GM23248 (cell line): ENCODE results near the gene FRMD3. TPM values are rescaled to one million over a fixed set of nuclear protein-coding genes. Genes with fewer than 3 reads are reported as not detected.

Experiments
- DNase-seq: peaks from one replicate; pipeline ENCODE4 v3.0.0-alpha.2; 2015
- H2AFZ ChIP-seq: fragments of 200-600 bp; sonication (generic); 2 replicates; pipeline ENCODE4 v1.6.1; 2016; ENCODE audit warnings: antibody characterized with exemption
- H3F3A ChIP-seq: fragments of 200-600 bp; sonication (generic); 2 replicates; pipeline ENCODE4 v1.6.1; 2016; ENCODE audit warnings: mild to moderate bottlenecking, antibody characterized with exemption, mixed run types; ENCODE audit not compliant: insufficient read depth
- H3K27ac ChIP-seq: fragments of 200-600 bp; sonication (generic); 2 replicates; pipeline ENCODE4 v1.5.1; 2016; ENCODE audit warnings: mild to moderate bottlenecking
- H3K27me3 ChIP-seq: fragments of 200-600 bp; sonication (generic); replicated peaks from 2 replicates; pipeline ENCODE4 v1.6.1; 2016; ENCODE audit warnings: mild to moderate bottlenecking; ENCODE audit not compliant: insufficient read depth
- H3K36me3 ChIP-seq: fragments of 200-600 bp; sonication (generic); 2 replicates; pipeline ENCODE4 v1.6.1; 2016; ENCODE audit warnings: low read depth, mild to moderate bottlenecking
- H3K4me1 ChIP-seq: fragments of 200-600 bp; sonication (generic); 2 replicates; pipeline ENCODE4 v1.6.1; 2016; ENCODE audit warnings: mild to moderate bottlenecking; ENCODE audit not compliant: insufficient read depth
- H3K4me2 ChIP-seq: fragments of 200-600 bp; sonication (generic); one replicate; pipeline ENCODE4 v1.6.1; 2016; ENCODE audit warnings: mild to moderate bottlenecking; ENCODE audit not compliant: unreplicated experiment
- H3K4me3 ChIP-seq: fragments of 200-600 bp; sonication (generic); 2 replicates; pipeline ENCODE4 v1.5.1; 2016; ENCODE audit warnings: mild to moderate bottlenecking
- H3K79me2 ChIP-seq: fragments of 200-600 bp; sonication (generic); 2 replicates; pipeline ENCODE4 v1.6.1; 2016; ENCODE audit warnings: mild to moderate bottlenecking; ENCODE audit not compliant: insufficient read depth
- H3K9ac ChIP-seq: fragments of 200-600 bp; sonication (generic); 2 replicates; pipeline ENCODE4 v1.6.1; 2016; ENCODE audit warnings: mild to moderate bottlenecking
- H3K9me2 ChIP-seq: fragments of 200-600 bp; sonication (generic); 2 replicates; pipeline ENCODE4 v1.6.1; 2016; ENCODE audit warnings: mixed run types, mild to moderate bottlenecking, moderate library complexity; ENCODE audit not compliant: insufficient read depth
- H3K9me3 ChIP-seq: fragments of 200-600 bp; sonication (generic); one replicate; pipeline ENCODE4 v1.6.1; 2017; ENCODE audit warnings: low read depth
- H4K20me1 ChIP-seq: fragments of 200-600 bp; sonication (generic); 2 replicates; pipeline ENCODE4 v1.6.0; 2016; ENCODE audit not compliant: insufficient read depth
- EZH2 ChIP-seq: fragments of 200-600 bp; sonication (generic); IDR thresholded peaks from 2 replicates; pipeline ENCODE4 v1.6.1; 2018; ENCODE audit warnings: antibody characterized with exemption, mild to moderate bottlenecking; ENCODE audit not compliant: insufficient read depth, poor library complexity, severe bottlenecking
- EZH2phosphoT487 ChIP-seq: fragments of 200-600 bp; sonication (generic); IDR thresholded peaks from 2 replicates; pipeline ENCODE4 v1.6.1; 2018; ENCODE audit warnings: antibody characterized with exemption, moderate library complexity, mild to moderate bottlenecking, low read depth; ENCODE audit not compliant: insufficient read depth
- WGBS, 2 experiments: methylation state at CpG; one replicate each; pipeline ENCODE4 v1.1.6; 2015 to 2017; ENCODE audit warnings: low lambda C conversion rate in 2 of 2, low coverage in 1 of 2; ENCODE audit errors: missing lambda C conversion rate in 2 of 2; 5-methylcytosine and 5-hydroxymethylcytosine counted together
- in situ Hi-C: fragments of 300-500 bp; cut with MboI; formaldehyde crosslinking; loops from 2 replicates; pipeline ENCODE4 v1.15.0; 2020
- polyA plus RNA-seq: library from polyadenylated mRNA; unstranded; fragments of >200 nt; fragmentation: Nextera tagmentation; extraction: Ambion mirVana; gene quantifications from 2 replicates; pipeline ENCODE4 v1.2.1, GENCODE V29; 2016
- total RNA-seq: library from RNA; depleted of rRNA; stranded (reverse); fragments of >200 nt; shearing (Covaris generic); gene quantifications from 2 replicates; pipeline ENCODE4 v1.2.3, GENCODE V29; 2014

FRMD3 gene
- total and polyA plus RNA-seq, 2 experiments from 2014 or later = 0.32 to 0.66 TPM

DNA sequence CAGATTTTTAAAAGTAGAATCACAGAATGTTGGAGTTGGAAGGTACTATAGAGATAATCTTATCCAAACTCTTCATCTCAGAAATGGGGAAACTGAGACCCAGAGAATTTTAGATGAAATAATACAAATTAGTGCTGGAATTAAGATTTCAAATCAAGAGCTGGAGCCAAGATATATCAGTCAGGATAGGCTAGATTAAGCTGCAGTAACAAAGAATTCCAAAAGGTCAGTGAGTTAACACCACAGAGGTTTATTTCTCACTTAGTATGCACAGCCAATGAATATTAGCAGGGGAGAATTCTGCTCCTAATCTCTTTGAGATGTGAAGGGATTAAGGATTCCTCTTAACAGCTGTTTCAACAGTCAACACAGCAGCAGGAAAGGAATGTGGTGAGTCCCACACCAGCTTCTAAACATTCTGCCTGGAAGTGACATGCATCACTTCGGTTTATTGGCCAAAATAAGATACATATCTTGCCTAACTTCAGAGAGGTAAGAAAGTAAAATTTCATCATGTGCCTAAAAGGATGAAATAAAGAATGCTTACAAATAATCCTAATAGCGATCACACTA lies 136.8 kb downstream of the FRMD3 start:
- Histone ChIP-seq H3K9me3 (no peaks in the 10 kb centered on the region), H3K36me3 (no peaks in the 10 kb centered on the region), H3K4me2 (no peak overlapping the region), H3K79me2 (no peaks in the 10 kb centered on the region), H3K9ac (no peak overlapping the region), H3K4me1 (no peaks in the 10 kb centered on the region), H3K27ac (no peak overlapping the region), H3F3A (no peaks in the 10 kb centered on the region), H4K20me1 (no peaks in the 10 kb centered on the region), H2AFZ (no peak overlapping the region), H3K9me2 (no peaks in the 10 kb centered on the region), H3K4me3 (no peak overlapping the region), H3K27me3 (no peaks in the 10 kb centered on the region)
- peak; percentile 2 for DNase-seq
- in situ Hi-C loops = no loop called here
- 49 to 52% methylated on average over 2 of the region's 2 CpGs for WGBS, 2 experiments
- TF ChIP-seq EZH2phosphoT487 (no peak), EZH2 (no peak)

DNA sequence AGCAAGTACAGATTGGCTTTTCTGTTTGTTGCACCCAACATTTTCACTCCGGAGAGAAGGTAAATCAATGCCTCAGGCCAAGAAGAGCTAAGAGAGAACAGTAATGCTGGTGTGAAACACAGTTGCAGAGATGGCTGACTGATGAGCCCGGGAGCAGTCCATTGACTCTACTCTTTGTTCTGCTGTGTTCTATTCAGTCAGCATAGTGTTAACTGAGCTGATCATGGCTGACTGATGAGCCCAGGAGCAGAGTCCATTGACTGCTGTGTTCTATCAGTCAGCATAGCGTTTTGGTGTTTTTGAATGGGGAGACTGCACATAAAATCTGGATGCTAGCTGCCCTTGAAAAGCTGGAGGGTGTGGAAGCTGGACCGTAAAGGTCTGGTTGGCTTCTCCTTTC lies 141.4 kb downstream of the FRMD3 start:
- 74 to 83% methylated on average over 4 of the region's 4 CpGs for WGBS, 2 experiments

DNA sequence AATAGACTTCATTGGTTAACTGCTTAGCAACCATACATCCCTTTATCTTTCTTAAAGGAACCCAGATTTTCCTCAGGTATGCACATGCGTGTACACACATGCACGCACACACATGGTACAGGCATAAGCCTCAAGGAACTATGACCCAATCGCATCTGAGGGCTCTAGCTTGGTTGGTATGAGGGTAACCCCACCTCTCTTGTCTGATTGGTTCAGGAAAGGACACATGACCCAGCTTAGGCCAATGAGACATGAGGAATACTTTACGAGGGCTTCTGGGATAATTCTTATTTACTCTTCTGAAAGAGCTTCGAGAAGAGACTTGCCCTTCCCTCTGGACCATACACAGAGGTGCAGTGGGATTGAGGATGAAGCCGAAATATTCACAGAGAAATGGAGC lies 141.9 kb downstream of the FRMD3 start:
- TF ChIP-seq EZH2phosphoT487 (no peak), EZH2 (no peak)
- Histone ChIP-seq H3K36me3 (no peaks in the 10 kb centered on the region), H3K9ac (no peak overlapping the region), H3K9me2 (no peaks in the 10 kb centered on the region), H4K20me1 (no peaks in the 10 kb centered on the region), H3K27ac (no peak overlapping the region), H3K27me3 (no peaks in the 10 kb centered on the region), H3F3A (no peaks in the 10 kb centered on the region), H3K79me2 (no peaks in the 10 kb centered on the region), H3K4me3 (no peak overlapping the region), H3K4me2 (no peak overlapping the region), H3K4me1 (no peaks in the 10 kb centered on the region), H2AFZ (no peak overlapping the region), H3K9me3 (no peaks in the 10 kb centered on the region)
- WGBS, 2 experiments = 78 to 81% methylated on average over 6 of the region's 6 CpGs
- no peak for DNase-seq
- in situ Hi-C loops = no loop called here

More for the DNA sequence above, 141.4 kb downstream of the FRMD3 start:
- Histone ChIP-seq H3K27ac (no peak overlapping the region), H3K9me2 (no peaks in the 10 kb centered on the region), H2AFZ (no peak overlapping the region), H3K4me1 (no peaks in the 10 kb centered on the region), H3K36me3 (no peaks in the 10 kb centered on the region), H3K4me3 (no peak overlapping the region), H3K9me3 (no peaks in the 10 kb centered on the region), H3F3A (no peaks in the 10 kb centered on the region), H4K20me1 (no peaks in the 10 kb centered on the region), H3K9ac (no peak overlapping the region), H3K4me2 (no peak overlapping the region), H3K79me2 (no peaks in the 10 kb centered on the region), H3K27me3 (no peaks in the 10 kb centered on the region)
- in situ Hi-C loops = no loop called here
- no peak for DNase-seq
- TF ChIP-seq EZH2 = no peak
- no peak for TF ChIP-seq EZH2phosphoT487

DNA sequence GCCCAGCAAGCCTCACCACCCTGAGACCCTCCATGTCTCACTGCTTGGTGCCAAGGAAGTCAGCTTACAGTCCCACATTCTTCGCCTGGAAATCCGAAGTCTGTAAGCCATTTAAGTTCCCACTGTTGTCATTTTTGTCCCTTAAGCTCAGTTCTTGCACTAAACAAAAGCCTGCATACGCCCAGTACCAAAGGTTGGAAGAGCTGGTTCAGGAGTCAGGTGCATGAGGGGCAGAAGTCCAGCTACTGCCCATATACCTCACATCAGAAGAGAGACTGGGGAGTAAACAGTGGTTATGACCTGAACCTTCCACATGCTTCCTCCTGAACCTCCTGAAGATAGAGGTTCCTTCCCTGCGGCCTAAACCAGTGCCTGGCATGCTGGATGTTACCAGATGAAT lies 146.0 kb downstream of the FRMD3 start:
- no peak overlapping the region for H2AFZ ChIP-seq
- WGBS, 2 experiments = 78 to 84% methylated on average over 4 of the region's 4 CpGs
- H3K9me3 ChIP-seq = no peaks in the 10 kb centered on the region
- no peaks in the 10 kb centered on the region for H3K9me2 ChIP-seq
- no peak for DNase-seq
- H3K27ac ChIP-seq = no peak overlapping the region
- no peaks in the 10 kb centered on the region for H3K36me3 ChIP-seq
- H3K4me3 ChIP-seq = no peak overlapping the region
- no peak for TF ChIP-seq EZH2phosphoT487
- no peak for TF ChIP-seq EZH2
- H3K79me2 ChIP-seq = no peaks in the 10 kb centered on the region
- no peak overlapping the region for H3K9ac ChIP-seq
- no peaks in the 10 kb centered on the region for H4K20me1 ChIP-seq
- H3K27me3 ChIP-seq = no peaks in the 10 kb centered on the region
- in situ Hi-C loops = no loop called here
- H3K4me2 ChIP-seq = no peak overlapping the region
- no peaks in the 10 kb centered on the region for H3F3A ChIP-seq
- H3K4me1 ChIP-seq = no peaks in the 10 kb centered on the region

DNA sequence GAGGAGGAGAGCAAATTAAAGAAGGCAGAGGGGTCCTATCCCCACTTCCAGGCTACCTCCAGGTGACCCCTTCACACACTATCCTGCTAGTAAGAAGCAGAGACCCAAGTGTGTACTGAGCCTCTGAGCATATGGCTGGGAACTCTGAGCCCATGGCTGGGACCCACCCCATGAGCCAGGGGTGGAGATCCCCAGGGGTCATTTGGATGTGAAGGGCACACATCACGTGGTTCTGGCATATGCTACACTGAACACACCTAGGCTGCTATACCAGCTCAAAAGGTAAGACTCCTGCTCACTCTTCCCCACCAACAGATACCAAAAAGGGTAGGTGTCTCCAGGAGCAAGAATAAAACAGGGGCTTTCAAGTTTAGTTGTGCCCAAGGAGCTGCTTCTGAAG lies 149.9 kb downstream of the FRMD3 start:
- no peaks in the 10 kb centered on the region for H3K9me2 ChIP-seq
- H3K9ac ChIP-seq = no peak overlapping the region
- H2AFZ ChIP-seq = no peak overlapping the region
- no peaks in the 10 kb centered on the region for H4K20me1 ChIP-seq
- no peak for DNase-seq
- no peaks in the 10 kb centered on the region for H3F3A ChIP-seq
- no peak overlapping the region for H3K27ac ChIP-seq
- in situ Hi-C loops = no loop called here
- H3K9me3 ChIP-seq = no peaks in the 10 kb centered on the region
- no peak for TF ChIP-seq EZH2
- TF ChIP-seq EZH2phosphoT487 = no peak
- 0 out of 2 replicates have a peak, but pooled peaks cover 4% of the 10 kb centered on the region for H3K4me1 ChIP-seq
- no peak overlapping the region for H3K4me2 ChIP-seq
- no peaks in the 10 kb centered on the region for H3K27me3 ChIP-seq
- 50 to 57% methylated on average over 1 of the region's 1 CpG for WGBS, 2 experiments
- H3K79me2 ChIP-seq = no peaks in the 10 kb centered on the region
- no peak overlapping the region for H3K4me3 ChIP-seq
- no peaks in the 10 kb centered on the region for H3K36me3 ChIP-seq
